BJ (cell line): ENCODE data around the gene NAV2. TPM values are rescaled to one million over a fixed set of nuclear protein-coding genes. Genes with fewer than 3 reads are reported as not detected.

Experiments used
- CTCF ChIA-PET: fragments of 350-600 bp; formaldehyde crosslinking; extraction: SDS; loops from one replicate; lab custom pipeline; 2021; ENCODE audit warnings: antibody characterized with exemption, inconsistent platforms; lab: Yijun Ruan, JAX
- POLR2A ChIA-PET: fragments of 300-600 bp; sonication (Branson Sonifier 250); formaldehyde crosslinking; extraction: SDS; loops from one replicate; lab custom pipeline; 2021; ENCODE audit warnings: antibody characterized with exemption; lab: Charles Lee
- DNase-seq: peaks from one replicate; pipeline ENCODE4 v3.0.0-alpha.2; 2011; ENCODE audit warnings: low read depth
- H3K27me3 ChIP-seq: 2 replicates; pipeline ENCODE4 v1.6.0; 2011; ENCODE audit warnings: low read length; ENCODE audit not compliant: control insufficient read depth, insufficient read depth
- H3K36me3 ChIP-seq: 2 replicates; pipeline ENCODE4 v1.5.1; 2011; ENCODE audit warnings: low read length; ENCODE audit not compliant: control insufficient read depth, insufficient read depth
- H3K4me3 ChIP-seq: 2 replicates; pipeline ENCODE4 v1.5.1; 2011; ENCODE audit warnings: low read depth, mild to moderate bottlenecking, control low read depth, low read length
- CTCF ChIP-seq: IDR thresholded peaks from 2 replicates; pipeline ENCODE4 v1.5.1; 2011; ENCODE audit warnings: low read depth, mild to moderate bottlenecking, control low read depth, inconsistent platforms, low read length, moderate library complexity; ENCODE audit not compliant: insufficient read depth
- polyA plus RNA-seq: library from polyadenylated mRNA; depleted of rRNA; stranded (reverse); fragments of >200 nt; gene quantifications from 2 replicates; pipeline ENCODE4 v1.2.3, GENCODE V29; 2011

Gene NAV2
- polyA plus RNA-seq, 1 experiment = 6.1 TPM

- ChIA-PET CTCF (interaction anchor here (0.9 to 4.3 kb wide), 5 partner anchors 10 to 215 kb away, joined by 3 to 23 read pairs (median 4); no protein-coding TSS in a partner anchor), POLR2A (no interaction called here)
- no peak overlapping the region for H3K4me3 ChIP-seq
- DNase-seq = no peak
- no peaks in the 10 kb centered on the region; the same call in 1 of the 2 replicates for H3K36me3 ChIP-seq
- no peaks in the 10 kb centered on the region for H3K27me3 ChIP-seq
- no peak for TF ChIP-seq CTCF
These were observed 201.2 kb downstream of the NAV2 start for GRCh38 chr11:19913893-19914249.

DNA sequence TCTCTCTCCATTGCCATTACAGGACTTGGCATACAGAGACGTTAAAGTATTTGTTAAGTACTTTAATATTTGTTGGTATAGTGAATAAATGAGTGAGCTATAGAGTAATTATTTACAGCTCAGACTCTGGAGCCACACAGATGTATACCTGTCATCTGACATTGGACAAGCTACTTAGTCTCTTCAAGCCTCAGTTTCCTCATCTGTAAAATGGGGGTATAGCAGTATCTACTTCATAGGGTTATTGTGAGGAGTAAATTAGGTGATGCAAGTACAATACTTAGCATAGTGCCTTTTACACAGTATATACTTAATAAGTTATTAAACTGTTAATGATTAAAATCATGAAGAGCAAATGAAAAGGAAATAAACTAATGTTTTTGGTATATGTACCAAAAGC lies 203.2 kb downstream of the NAV2 start:
- no peaks in the 10 kb centered on the region; the same call in 1 of the 2 replicates for H3K36me3 ChIP-seq
- no peak for TF ChIP-seq CTCF
- POLR2A ChIA-PET = no interaction called here
- DNase-seq = no peak
- H3K27me3 ChIP-seq = no peaks in the 10 kb centered on the region
- H3K4me3 ChIP-seq = no peak overlapping the region
- CTCF ChIA-PET = interaction anchor here (0.9 to 4.3 kb wide), 5 partner anchors 9 to 212 kb away, joined by 3 to 23 read pairs (median 3); no protein-coding TSS in a partner anchor

- no peak for TF ChIP-seq CTCF
- H3K4me3 ChIP-seq = no peak overlapping the region
- no peak for DNase-seq
- CTCF ChIA-PET = interaction anchor here (0.8 to 2.8 kb wide), 4 partner anchors 11 to 211 kb away, joined by 3 to 6 read pairs (median 4); no protein-coding TSS in a partner anchor
- POLR2A ChIA-PET = no interaction called here
- no peaks in the 10 kb centered on the region; the same call in 1 of the 2 replicates for H3K36me3 ChIP-seq
- H3K27me3 ChIP-seq = no peaks in the 10 kb centered on the region
These were observed 204.4 kb downstream of the NAV2 start for GRCh38 chr11:19917069-19917468.

GRCh38 chr11:19918302-19919049 lies 205.8 kb downstream of the NAV2 start:
- no peak for DNase-seq
- ChIA-PET POLR2A (interaction anchor here (0.6 to 1.1 kb wide), 2 partner anchors 13 to 63 kb away, joined by 4 to 7 read pairs; no protein-coding TSS in a partner anchor), CTCF (interaction anchor here (1.0 to 2.8 kb wide), 7 partner anchors 10 to 214 kb away, joined by 3 to 6 read pairs (median 4); no protein-coding TSS in a partner anchor)
- H3K4me3 ChIP-seq = no peak overlapping the region
- no peaks in the 10 kb centered on the region; the same call in 1 of the 2 replicates for H3K36me3 ChIP-seq
- no peak for TF ChIP-seq CTCF
- H3K27me3 ChIP-seq = no peaks in the 10 kb centered on the region

- peak; percentile 98 for DNase-seq
- TF ChIP-seq CTCF = no peak
- Histone ChIP-seq H3K4me3 (no peak overlapping the region), H3K27me3 (no peaks in the 10 kb centered on the region), H3K36me3 (no peaks in the 10 kb centered on the region; the same call in 1 of the 2 replicates)
- ChIA-PET CTCF (interaction anchor here (1.0 to 2.8 kb wide), 7 partner anchors 10 to 214 kb away, joined by 3 to 6 read pairs (median 4); no protein-coding TSS in a partner anchor), POLR2A (interaction anchor here (0.6 to 1.1 kb wide), 2 partner anchors 12 to 63 kb away, joined by 4 to 7 read pairs; no protein-coding TSS in a partner anchor)
These were observed 206.5 kb downstream of the NAV2 start for GRCh38 chr11:19919050-19919561.
